Posterior cingulate gyrus (tissue), 11 donors: Measurements from ENCODE around the gene HOXB5.

Experiments used
- DNase-seq, 10 donors: peaks; one replicate each; pipeline versions ENCODE4 v3.0.0 to v3.0.0-alpha.2; 2020 to 2021; ENCODE audit warnings: mixed read lengths in 3 of 10
- intact Hi-C: fragments of 100-400 bp; cut with DNase I; formaldehyde crosslinking; loops from one replicate; pipeline ENCODE4 v1.15.1; 2023

Gene HOXB5

DNA sequence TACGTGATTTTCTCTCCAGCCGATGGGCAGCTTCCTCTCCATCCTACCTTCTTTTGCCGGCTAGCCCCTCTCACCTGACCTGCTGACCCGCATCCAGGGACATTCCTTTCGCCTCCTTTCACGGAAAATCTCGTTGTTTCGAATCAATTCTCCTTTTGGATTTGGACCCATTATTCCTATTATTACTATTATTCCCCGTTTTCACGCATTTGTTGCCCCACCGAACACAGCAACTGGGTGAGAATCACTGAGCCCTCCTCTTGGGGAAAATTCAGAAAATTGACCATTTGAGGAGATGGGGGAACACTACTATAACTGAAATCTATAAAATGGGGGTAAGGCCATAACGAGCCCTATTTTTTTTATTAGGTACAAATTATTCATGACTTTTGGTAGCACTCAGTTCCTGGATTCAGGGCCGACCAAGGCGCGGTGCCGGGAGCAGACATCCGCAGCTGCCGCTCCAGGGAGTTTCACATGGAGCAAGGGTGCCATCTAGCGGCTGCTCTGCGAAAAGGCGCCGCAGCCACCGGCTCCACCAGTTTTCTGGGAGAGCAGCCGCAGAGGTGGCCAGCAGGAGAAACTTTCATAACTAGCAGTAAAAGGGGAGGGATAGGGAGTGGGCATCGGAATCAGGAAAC is 24.8 kb upstream of the HOXB5 start:
- DNase-seq = peak; percentile 81 to 98 (median 88)
- intact Hi-C loops = loop anchor here (1.0 to 10.0 kb wide), 6 partner anchors 126 to 593 kb away; partner anchors contain the start of gene IGF2BP1

DNA sequence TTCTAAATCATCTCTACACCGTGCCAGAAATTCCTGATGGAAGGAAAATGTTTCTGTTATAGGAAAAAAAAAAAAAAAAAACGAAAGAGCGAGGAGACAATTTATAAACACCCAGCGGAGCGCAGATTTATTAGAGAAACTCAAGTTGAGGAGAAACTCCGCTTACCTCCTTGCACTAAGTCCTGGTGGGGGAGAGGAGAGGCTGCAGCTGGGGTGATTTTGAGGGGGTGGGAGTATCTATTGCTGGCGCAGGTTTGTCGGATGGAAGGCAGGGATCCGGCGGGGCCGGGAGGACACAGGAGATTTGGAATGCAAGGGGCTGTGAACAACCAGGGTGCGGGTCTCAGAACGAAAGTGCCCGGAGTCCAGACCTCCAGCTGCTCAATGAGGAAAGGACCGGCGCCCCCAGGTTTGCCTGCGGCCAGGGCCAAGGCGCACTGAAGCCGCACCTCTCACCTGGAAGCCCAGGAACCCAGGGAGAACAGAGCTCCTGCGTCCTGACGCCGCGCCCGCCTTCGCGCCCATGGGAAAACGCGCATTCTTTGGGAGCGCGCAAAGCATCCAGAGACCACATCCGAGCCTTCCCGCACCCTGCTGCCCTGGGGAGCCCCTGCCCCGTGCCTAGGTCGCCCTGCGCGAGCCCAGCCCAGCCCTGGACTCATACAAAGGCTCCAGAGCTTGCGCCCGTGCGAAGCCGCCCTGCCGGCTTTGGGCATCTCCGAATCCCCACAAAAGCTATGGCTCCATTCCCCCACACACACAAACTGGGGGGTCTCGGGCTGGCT is 24.1 kb upstream of the HOXB5 start:
- peak in 1 of 10 donors; percentile 71 for DNase-seq
- intact Hi-C loops = loop anchor here (1.0 to 10.0 kb wide), 6 partner anchors 125 to 592 kb away; partner anchors contain the start of gene IGF2BP1

DNA sequence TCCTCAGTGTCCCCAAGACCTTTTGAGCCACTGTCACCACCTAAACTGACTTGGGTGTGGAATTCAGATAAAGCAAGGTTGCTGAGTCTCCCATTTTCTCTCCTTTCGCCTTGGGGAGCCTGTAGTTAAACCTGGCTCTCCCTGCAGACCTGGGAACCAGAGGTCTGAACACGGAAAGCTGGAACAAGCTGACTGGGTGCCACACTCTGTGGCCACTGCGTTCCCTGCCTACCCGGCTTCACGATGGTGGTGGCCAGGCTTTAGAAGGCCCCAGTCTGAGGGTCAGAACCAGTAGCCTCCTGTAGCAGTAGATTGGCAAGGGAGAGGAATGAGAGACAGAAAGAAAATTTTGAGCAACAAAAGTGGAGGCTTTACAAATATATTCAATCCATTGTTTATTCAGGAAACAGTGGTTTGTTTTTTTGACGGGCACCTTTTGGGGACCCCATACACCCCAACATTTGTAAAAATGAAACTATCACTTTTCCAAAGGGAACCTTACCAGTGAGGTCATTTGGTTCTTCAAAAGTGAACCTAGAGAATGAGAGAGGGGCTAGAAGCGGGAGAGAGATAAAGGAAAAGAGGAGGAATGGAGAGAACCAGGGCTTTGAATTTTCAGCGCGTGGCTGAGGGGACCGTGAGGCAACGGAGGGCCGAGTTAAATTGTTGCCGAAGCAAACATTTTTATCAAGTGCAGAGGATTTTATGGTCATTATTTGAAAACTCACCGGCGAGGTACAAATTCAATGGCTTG is 23.3 kb upstream of the HOXB5 start:
- intact Hi-C loops = loop anchor here (5.0 to 10.0 kb wide), 2 partner anchors 265 to 378 kb away; partner anchors contain the start of gene IGF2BP1
- no peak for DNase-seq

DNA sequence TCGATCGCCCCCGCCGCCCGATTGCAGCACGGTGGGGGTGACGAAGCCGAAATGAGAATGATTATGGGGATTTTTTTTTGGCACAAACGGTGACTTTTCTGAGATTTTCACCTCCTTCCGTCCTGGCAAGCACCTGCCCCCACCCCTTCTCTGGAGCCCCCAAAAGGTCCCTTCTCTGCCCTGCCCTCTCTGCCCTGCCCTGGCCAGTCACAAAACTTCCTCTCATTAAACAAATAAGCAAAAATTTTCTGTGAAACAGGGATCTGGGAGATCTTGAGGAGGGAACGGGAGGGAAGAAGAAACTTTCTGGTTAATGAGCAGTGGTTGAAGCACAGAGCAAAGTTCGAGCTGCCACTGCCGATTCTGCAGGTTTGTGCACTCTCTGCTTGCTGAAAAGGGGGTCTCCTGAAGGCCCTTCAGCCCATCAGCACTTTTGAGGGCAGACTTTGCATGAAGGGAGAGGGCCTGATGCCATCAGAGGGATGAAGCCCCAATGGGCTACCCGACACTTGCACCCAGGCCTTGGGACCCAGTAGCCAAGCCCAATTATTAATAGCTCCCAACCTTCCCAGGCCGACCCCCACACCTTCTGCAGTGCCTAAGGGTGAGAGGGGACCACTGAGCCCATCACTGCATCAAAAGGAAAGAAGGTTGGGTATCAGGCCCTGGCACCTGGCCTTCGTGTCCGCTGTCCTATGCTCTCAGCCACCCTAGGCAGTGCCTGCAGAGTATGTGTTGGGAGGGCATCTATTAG is 22.6 kb upstream of the HOXB5 start:
- intact Hi-C loops = loop anchor here (5.0 to 10.0 kb wide), 2 partner anchors 264 to 379 kb away; partner anchors contain the start of gene IGF2BP1
- DNase-seq = no peak

DNA sequence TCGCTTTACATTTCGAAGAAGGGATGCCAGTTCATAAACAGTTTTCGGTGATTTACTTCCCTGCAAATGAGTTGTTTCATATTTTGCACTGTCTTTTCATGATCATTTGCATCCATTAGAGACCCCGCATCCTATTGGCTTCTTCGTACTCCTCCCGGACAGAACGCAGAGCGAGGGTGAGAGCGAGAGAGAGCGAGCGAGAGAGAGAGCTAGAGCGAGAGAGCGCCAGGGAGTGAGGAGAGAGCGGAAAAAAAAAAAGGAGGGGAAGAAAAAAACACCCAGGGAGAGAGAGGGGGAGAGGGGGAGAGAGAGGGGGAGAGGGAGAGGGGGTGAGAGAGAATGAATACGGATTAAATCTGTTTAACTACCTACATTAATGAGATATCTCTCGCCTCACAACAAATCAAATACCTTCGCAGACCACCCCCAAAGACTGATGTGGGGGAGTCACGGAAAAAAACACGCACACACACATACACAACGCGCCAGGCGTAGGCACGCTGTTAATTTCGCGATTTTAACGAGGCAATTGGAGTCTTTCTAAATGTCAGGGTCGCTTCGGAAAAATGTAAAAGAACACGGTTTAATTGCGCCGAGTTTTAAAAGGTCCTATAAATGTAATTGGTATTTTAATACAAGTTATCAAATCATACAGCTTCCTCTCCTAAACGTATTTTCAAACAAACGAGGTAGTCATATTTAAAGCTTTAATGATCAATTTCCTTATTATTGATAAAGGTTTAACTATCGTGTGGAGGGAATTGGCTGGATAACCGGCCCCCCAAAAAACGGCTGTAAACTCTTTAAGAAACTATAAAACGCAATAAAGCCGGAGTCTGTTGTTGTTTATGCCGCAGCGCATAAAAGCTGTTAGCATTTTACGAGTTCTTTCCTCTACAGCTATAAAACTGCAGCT is 21.7 kb upstream of the HOXB5 start, which contains the start of gene HOXB8:
HOXB8 (minus strand) TSS at position 246 of the 916 bp plus-strand sequence. CDS start 588 bp downstream, outside the sequence.
- DNase-seq = no peak
- intact Hi-C loops = loop anchor here (5.0 to 10.0 kb wide), 2 partner anchors 263 to 379 kb away; partner anchors contain the start of gene IGF2BP1

DNA sequence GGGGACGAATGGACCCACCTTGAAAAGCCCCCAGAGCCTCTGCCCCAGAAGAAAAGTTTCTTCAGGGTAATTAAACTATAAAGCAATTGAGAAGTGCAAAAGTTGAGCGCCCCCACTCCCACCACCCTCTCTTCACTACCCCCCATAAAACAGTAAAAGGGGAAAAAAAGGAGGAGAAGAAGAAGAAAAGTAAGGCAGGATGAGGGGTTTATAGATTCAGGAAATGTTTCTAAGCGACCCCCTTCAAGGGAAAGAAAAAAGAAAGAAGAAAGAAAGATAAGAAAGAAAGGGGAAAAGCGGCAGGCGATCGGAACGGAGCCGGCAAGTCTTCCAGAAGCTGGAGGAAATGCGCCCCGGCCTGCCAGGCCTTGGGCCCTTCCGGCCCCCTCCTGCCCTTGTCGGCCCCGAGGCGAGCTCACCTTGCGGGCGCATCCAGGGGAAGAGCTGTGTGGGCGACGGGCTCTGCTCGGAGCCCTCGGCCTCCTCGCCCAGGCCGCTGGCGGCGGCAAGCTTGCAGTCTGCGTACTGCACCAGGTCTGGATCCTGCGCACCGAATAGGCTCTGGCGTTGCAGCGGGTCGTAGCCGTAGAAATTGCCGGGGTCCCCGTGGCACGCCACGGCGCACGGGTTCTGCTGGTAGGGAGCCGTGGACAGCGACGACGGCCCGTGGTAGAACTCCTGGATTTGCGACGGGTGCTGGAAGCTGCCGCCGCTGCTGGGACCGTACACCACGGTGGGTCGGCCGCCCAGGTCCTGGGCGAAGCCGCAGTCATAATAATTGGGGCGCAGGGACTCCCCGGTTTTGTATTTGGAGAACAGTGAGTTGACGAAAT is 20.5 kb upstream of the HOXB5 start:
- no peak for DNase-seq
- intact Hi-C loops = loop anchor here (10.0 kb wide), 1 partner anchor 381 kb away; the partner anchor contains the start of gene IGF2BP1

DNA sequence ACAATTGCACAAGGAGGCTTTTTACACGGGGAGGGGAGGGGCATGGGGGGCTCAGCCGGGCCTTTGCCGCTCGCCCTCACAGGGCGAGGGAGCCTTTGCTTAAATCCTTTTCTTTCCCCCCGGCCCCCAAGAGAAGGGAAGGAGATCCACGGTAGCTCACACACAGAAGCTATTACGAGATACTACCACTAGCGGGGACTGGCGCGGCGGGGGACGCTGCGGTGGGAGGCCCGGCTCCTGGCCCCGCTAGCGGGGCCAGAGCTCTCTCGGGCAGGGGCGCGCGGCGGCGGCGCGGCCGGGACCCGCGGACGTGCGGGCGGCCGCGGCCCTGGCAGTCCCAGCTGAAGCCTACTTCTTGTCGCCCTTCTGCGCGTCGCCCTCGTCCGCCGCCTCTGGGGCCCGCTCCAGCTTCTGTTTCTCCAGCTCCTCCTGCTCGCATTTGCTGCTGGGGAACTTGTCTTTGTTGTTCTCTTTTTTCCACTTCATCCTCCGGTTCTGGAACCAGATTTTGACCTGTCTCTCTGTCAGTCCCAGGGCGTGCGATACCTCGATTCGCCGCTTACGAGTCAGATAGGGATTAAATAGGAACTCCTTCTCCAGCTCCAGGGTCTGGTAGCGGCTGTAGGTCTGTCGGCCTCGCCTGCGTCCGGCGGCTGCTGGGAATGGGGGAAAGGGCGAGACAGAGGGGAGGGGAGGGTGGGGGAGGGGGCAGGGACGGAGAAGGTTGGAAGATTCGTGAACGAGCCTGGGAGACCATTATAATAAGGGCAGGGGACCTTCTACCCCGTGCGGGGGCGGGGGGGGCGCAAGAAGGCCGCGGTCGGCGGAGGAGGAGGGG is 19.5 kb upstream of the HOXB5 start:
- intact Hi-C loops = loop anchor here (10.0 kb wide), 1 partner anchor 382 kb away; the partner anchor contains the start of gene IGF2BP1
- peak in 1 of 10 donors; percentile 69 for DNase-seq

DNA sequence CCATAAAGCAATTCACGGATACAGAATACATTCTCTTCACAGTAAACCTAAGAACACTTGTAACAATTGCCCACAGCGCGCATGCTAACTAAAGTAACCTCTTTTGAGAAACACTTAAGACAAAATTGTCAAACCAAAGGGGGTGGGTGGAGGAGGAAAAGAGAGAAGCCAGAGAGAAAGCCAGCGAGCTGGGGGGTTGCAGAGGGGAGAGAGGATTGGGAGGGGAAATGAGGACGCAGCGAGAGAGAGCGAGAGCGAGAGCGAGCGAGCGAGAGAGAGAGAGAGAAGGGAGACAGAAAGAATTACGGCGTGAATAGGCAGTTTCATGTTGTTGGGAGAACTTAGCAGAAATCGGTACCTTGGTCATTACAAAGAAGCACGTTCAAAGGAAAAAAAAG is 18.9 kb upstream of the HOXB5 start:
- intact Hi-C loops = loop anchor here (10.0 kb wide), 1 partner anchor 382 kb away; the partner anchor contains the start of gene IGF2BP1
- no peak for DNase-seq

DNA sequence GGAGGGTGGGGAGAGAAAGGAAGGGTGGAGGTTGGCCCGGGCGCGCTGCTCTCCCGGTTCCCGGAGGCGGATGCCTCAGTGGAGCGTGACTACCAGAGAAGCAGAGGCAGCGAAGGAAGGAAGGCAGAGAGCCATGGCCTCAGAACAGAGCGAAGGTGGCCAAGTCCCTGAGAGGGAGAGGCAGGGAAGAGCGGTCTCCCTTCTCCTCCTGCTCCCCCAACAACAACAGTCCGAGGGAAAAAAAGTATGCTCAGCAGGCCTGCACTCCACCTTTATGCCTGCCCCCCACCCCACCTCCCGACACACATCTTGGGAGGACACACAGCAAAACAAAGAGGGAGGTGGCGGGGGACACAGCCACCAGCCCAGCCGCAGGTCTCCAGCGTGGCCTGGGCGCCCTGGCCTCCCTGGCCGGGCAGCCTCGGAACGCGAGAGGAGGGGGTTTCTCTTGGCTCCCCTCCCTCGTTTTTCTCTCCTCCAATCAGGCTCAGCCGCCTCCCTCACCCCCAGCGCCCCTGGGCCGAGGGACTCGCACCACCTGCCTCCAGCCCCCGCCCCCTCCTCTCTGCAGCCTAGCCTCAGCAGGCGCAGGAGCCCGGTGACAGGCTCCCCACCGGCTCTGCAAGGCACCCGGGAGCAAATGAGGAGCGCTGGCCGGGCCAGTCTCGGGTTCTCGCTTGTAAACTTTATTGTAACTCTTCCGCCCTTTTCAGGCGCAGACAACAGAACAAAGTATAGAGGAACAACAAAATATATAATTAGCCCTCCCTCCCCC is 18.3 kb upstream of the HOXB5 start:
- intact Hi-C loops = loop anchor here (10.0 kb wide), 1 partner anchor 383 kb away; the partner anchor contains the start of gene IGF2BP1
- peak in 1 of 10 donors; percentile 32 for DNase-seq

DNA sequence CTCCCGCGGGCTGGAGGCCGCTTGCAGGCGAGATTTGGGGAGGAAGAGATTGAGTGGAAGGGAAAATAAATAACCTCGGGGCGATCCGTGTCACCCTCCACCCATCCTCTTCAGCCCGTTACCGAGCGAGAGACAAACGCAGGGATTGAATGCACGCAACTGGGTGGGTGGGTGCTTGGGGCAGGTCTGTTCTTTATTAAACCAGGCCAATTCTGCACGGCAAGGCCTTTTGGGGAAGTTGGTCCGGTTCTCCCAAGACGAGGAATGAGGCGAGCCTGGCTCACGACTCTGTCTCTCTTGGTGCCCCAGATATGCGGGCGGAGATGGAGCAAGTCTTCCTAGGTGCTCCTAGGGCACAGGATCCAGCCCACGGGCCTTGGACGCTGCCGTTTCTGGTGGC is 17.6 kb upstream of the HOXB5 start:
- DNase-seq = no peak
- intact Hi-C loops = loop anchor here (10.0 kb wide), 1 partner anchor 384 kb away; the partner anchor contains the start of gene IGF2BP1

DNA sequence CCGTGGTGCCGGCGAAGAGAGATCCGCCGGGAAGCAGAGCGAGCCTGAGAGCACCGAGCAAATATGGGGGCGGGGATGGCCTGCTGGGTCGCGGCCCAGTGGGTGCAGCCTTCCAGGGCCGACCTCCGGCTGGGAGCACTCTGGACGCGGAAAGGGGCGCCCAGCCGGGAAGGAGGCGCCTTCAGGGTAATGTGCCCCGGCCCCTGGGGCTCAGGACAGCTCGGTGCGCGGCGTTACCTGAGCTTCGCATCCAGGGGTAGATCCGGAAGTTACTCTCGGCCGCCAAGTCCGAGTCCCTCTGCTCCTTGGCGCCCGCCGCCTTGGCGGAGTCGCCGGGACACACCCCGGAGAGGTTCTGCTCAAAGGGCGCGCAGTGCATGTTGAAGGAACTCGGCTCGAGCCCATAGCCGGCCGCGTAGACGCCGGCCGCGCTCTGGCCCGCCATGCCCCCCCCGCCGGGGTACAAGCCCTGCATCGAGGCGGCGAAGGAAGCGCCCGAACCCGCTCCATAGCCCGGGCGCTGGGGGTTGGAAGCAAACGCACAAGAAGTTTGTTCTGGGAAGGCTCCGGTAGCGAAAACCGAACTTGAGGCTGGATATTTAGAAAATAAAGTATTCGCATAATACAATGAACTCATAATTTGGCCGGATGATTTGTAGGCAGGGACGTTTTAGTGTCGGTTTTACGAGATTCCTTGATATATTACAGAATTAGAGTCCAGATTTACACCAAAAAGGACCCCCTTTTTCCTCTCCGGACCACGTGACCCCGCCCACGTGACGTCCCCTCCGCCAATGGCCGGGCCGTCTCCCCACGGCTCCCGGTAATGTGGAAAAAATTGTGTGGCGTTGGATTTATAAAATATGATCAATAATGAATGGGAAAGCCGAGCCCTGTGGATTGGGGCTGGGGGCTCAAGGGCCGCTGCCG is 17.0 kb upstream of the HOXB5 start, which contains the start of gene HOXB7:
HOXB7 (minus strand) TSS at position 736 of the 930 bp plus-strand sequence; CDS start at position 637, 99 bp downstream.
- DNase-seq = peak in 3 of 10 donors; percentile 14 to 38 (median 30)
- intact Hi-C loops = loop anchor here (10.0 kb wide), 1 partner anchor 384 kb away; the partner anchor contains the start of gene IGF2BP1

DNA sequence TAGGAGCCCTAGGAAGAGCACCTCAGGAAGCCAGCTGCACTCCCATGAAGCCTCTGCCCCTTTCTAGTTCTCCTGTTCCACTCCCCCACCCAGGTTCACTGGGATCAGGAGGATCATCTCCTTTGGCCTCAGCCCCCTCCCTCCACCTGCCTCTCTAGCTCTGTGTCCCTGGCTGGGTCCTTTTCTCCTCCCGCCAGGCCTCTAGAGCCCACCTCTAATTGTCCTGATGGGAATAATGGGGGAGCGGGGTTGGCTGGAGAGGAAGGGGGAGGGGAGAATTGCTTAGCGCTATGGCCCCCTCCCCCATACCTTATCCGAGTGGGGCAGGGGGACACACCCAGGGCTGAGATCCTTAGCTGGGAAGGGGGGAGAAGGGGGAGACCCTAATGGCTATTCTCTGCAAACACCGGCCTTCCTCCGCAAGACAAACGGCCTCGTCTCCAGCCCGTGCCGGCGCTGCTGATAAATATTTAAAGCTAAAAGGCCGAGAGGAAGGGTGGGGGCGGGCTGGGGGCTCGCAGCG is 16.2 kb upstream of the HOXB5 start:
- intact Hi-C loops = loop anchor here (10.0 kb wide), 1 partner anchor 385 kb away; the partner anchor contains the start of gene IGF2BP1
- no peak for DNase-seq

DNA sequence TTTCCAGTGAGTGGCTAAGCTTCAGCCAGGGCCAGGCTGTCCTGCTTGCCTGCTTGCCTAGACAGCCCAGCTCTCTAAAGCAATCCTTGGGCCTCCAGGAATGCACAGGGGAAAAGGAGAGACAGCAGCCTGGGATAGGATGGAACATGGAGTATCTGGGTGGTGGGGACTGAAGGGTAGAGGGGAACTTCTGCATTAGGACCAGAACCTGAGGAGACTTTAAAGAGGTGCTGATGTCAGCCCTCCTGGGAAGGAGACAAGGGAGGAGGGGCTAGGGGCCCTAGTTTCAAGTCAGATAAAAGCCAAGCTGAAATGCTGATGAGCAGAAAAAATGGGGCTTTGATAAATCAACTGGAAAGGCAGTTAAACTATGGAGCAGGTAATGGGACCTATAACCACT is 15.5 kb upstream of the HOXB5 start:
- no peak for DNase-seq
- intact Hi-C loops = no loop called here

DNA sequence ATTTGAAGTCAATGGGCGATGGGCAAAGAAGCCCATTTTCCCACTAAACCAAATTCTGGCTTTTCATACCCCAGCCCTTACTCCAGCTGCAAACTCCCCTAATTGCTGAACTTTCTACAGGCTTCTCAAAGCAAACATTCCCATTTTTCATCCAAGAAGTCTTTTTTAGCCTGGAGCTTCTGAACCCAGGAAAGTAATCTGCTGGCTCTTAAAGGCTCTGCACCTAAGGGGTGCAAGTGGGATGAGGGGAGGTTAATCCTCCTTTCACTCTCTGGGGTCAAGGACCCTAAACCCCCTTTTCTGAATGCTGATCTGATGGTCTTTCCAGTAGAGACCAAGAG is 14.9 kb upstream of the HOXB5 start:
- intact Hi-C loops = no loop called here
- DNase-seq = no peak
